H9 (cell line): ENCODE results near the gene GHITM. TPM values are rescaled to one million over a fixed set of nuclear protein-coding genes. Genes with fewer than 3 reads are reported as not detected.

Experiments
- DNase-seq: peaks from one replicate; pipeline ENCODE4 v3.0.0-alpha.2; 2017
- H2AFZ ChIP-seq: one replicate; pipeline ENCODE4 v1.6.1; 2013; ENCODE audit warnings: mild to moderate bottlenecking, low read length, control low read depth, moderate library complexity
- H2AK5ac ChIP-seq: 2 replicates; pipeline ENCODE4 v1.6.1; 2013; ENCODE audit warnings: low read length, control low read depth, mixed read lengths; ENCODE audit not compliant: insufficient read length
- H2BK120ac ChIP-seq: one replicate; pipeline ENCODE4 v1.6.1; 2013; ENCODE audit warnings: low read depth, mild to moderate bottlenecking, low read length, control low read depth, inconsistent platforms; ENCODE audit not compliant: poor library complexity, severe bottlenecking
- H2BK12ac ChIP-seq: 2 replicates; pipeline ENCODE4 v1.6.1; 2013; ENCODE audit warnings: low read length, control low read depth, mixed read lengths, low read depth; ENCODE audit not compliant: insufficient read length
- H2BK15ac ChIP-seq: 2 replicates; pipeline ENCODE4 v1.6.1; 2013; ENCODE audit warnings: low read depth, low read length, control low read depth
- H2BK20ac ChIP-seq: one replicate; pipeline ENCODE4 v1.6.1; 2013; ENCODE audit warnings: low read depth, mild to moderate bottlenecking, low read length, control low read depth, inconsistent platforms; ENCODE audit not compliant: poor library complexity, severe bottlenecking
- H2BK5ac ChIP-seq: 2 replicates; pipeline ENCODE4 v1.6.1; 2013; ENCODE audit warnings: low read length, control low read depth, mixed read lengths; ENCODE audit not compliant: insufficient read length
- H3K14ac ChIP-seq: 2 replicates; pipeline ENCODE4 v1.6.1; 2013; ENCODE audit warnings: low read length, control low read depth; ENCODE audit not compliant: insufficient read depth
- H3K18ac ChIP-seq: 2 replicates; pipeline ENCODE4 v1.6.1; 2013; ENCODE audit warnings: low read depth, mild to moderate bottlenecking, mixed read lengths, low read length, control low read depth; ENCODE audit not compliant: insufficient read length
- H3K23ac ChIP-seq: 2 replicates; pipeline ENCODE4 v1.6.1; 2013; ENCODE audit warnings: low read length, control low read depth, mixed read lengths, low read depth; ENCODE audit not compliant: insufficient read length
- H3K23me2 ChIP-seq: 2 replicates; pipeline ENCODE4 v1.6.1; 2013; ENCODE audit warnings: low read depth, mild to moderate bottlenecking, mixed read lengths, low read length, control low read depth; ENCODE audit not compliant: insufficient read length, poor library complexity, severe bottlenecking
- H3K27ac ChIP-seq: 2 replicates; pipeline ENCODE4 v1.5.1; 2013; ENCODE audit warnings: low read length, control low read depth, mixed read lengths, low read depth; ENCODE audit not compliant: insufficient read length
- H3K27me3 ChIP-seq: 2 replicates; pipeline ENCODE4 v1.6.1; 2013; ENCODE audit warnings: low read length, control low read depth, inconsistent platforms; ENCODE audit not compliant: insufficient read depth
- H3K4ac ChIP-seq: 2 replicates; pipeline ENCODE4 v1.6.1; 2013; ENCODE audit warnings: low read depth, mild to moderate bottlenecking, control low read depth, inconsistent platforms, low read length, moderate library complexity
- H3K4me1 ChIP-seq: 2 replicates; pipeline ENCODE4 v1.6.1; 2013; ENCODE audit warnings: low read length, control low read depth, inconsistent platforms; ENCODE audit not compliant: insufficient read depth
- H3K4me2 ChIP-seq: 2 replicates; pipeline ENCODE4 v1.6.1; 2013; ENCODE audit warnings: low read length, control low read depth, mixed read lengths; ENCODE audit not compliant: insufficient read length, insufficient read depth
- H3K56ac ChIP-seq: 2 replicates; pipeline ENCODE4 v1.6.1; 2013; ENCODE audit warnings: low read depth, mild to moderate bottlenecking, mixed read lengths, low read length, control low read depth; ENCODE audit not compliant: insufficient read length
- H3K79me1 ChIP-seq: 2 replicates; pipeline ENCODE4 v1.6.1; 2013; ENCODE audit warnings: low read depth, mild to moderate bottlenecking, moderate library complexity, low read length, control low read depth, inconsistent platforms; ENCODE audit not compliant: insufficient read depth, poor library complexity, severe bottlenecking
- H3K79me2 ChIP-seq: 2 replicates; pipeline ENCODE4 v1.6.1; 2013; ENCODE audit warnings: low read length, control low read depth, inconsistent platforms; ENCODE audit not compliant: insufficient read depth
- H3K9ac ChIP-seq: 2 replicates; pipeline ENCODE4 v1.6.1; 2013; ENCODE audit warnings: low read length, control low read depth, mixed read lengths; ENCODE audit not compliant: insufficient read length; ENCODE audit errors: extremely low read depth
- H3K9me3 ChIP-seq: one replicate; pipeline ENCODE4 v1.6.1; 2013; ENCODE audit warnings: low read depth, low read length, inconsistent platforms; ENCODE audit not compliant: control insufficient read depth
- H3T11ph ChIP-seq: one replicate; pipeline ENCODE4 v1.6.1; 2013; ENCODE audit warnings: mild to moderate bottlenecking, low read length, control low read depth, inconsistent platforms
- H4K20me1 ChIP-seq: one replicate; pipeline ENCODE4 v1.6.1; 2013; ENCODE audit not compliant: control insufficient read depth, insufficient read length, insufficient read depth
- H4K5ac ChIP-seq: 2 replicates; pipeline ENCODE4 v1.6.1; 2013; ENCODE audit warnings: low read depth, mild to moderate bottlenecking, mixed read lengths, low read length, control low read depth; ENCODE audit not compliant: insufficient read length
- H4K8ac ChIP-seq: replicated peaks from 2 replicates; pipeline ENCODE4 v1.6.1; 2013; ENCODE audit warnings: low read length, control low read depth, mixed read lengths, low read depth; ENCODE audit not compliant: insufficient read length
- H4K91ac ChIP-seq: 2 replicates; pipeline ENCODE4 v1.6.1; 2013; ENCODE audit warnings: low read depth, mild to moderate bottlenecking, moderate library complexity, mixed read lengths, low read length, control low read depth; ENCODE audit not compliant: insufficient read length
- H3K27ac Mint-ChIP-seq, 3 experiments: 2 replicates in 2 of 3; 3 replicates in 1 of 3; pipeline ENCODE4 v1.8.0; 2020 to 2021; ENCODE audit warnings: mixed read lengths in 3 of 3, mild to moderate bottlenecking in 1 of 3, moderate library complexity in 1 of 3
- H3K27me3 Mint-ChIP-seq: 2 replicates; pipeline ENCODE4 v1.8.0; 2021; ENCODE audit warnings: low read depth, mild to moderate bottlenecking, moderate library complexity, mixed read lengths
- H3K36me3 Mint-ChIP-seq, 3 experiments: 2 replicates in 2 of 3; 3 replicates in 1 of 3; pipeline ENCODE4 v1.8.0; 2020 to 2021; ENCODE audit warnings: low read depth in 3 of 3, mixed read lengths in 3 of 3; ENCODE audit not compliant: insufficient read depth in 1 of 3
- H3K4me1 Mint-ChIP-seq, 2 experiments: 2 replicates each; pipeline ENCODE4 v1.8.0; 2020; ENCODE audit warnings: mixed read lengths in 2 of 2
- H3K4me3 Mint-ChIP-seq, 2 experiments: 2 replicates in 1 of 2; 3 replicates in 1 of 2; pipeline ENCODE4 v1.8.0; 2020 to 2021; ENCODE audit warnings: mild to moderate bottlenecking in 2 of 2, mixed read lengths in 2 of 2, moderate library complexity in 1 of 2
- H3K9me3 Mint-ChIP-seq, 2 experiments: 2 replicates in 1 of 2; 3 replicates in 1 of 2; pipeline ENCODE4 v1.8.0; 2020; ENCODE audit warnings: mild to moderate bottlenecking in 2 of 2, mixed read lengths in 2 of 2, moderate library complexity in 1 of 2
- WGBS: extraction: QIAGEN DNeasy Blood & Tissue Kit; methylation state at CpG from one replicate; pipeline ENCODE4 v1.1.7; 2013; ENCODE audit warnings: missing lambda C conversion rate, low lambda C conversion rate, mixed read lengths; ENCODE audit not compliant: insufficient read length; ENCODE audit errors: extremely low coverage; 5-methylcytosine and 5-hydroxymethylcytosine counted together
- total RNA-seq: library from RNA; stranded (reverse); gene quantifications from 2 replicates; pipeline ENCODE4 v1.2.1, GENCODE V29; 2021
- TF ChIP-seq, protein P1 (sequence below): fragments of 200-600 bp; sonication (generic); conservative IDR thresholded peaks from 3 replicates; pipeline ENCODE4 v1.8.0; 2021; ENCODE audit warnings: antibody characterized with exemption, mild to moderate bottlenecking

Gene GHITM
- total RNA-seq, 1 experiment from 2014 or later, result 95.6 TPM

DNA sequence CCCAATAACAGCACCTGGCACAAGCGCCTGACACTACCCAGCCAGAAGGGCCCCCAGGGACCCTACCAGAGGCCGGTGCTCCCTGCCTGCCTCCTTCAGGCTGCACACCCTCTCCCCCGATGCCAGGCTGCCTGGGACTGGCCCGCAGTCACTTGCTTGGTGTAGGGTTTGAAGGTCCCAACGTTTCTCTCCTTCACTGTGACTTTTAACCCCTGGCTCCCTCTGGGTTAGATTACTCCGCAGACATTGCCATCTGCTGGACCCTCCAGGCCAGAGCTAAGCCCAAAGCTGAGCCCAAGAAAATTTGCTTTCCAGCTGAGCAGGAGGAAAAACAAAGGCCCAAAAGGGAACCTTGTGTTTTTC, 61.9 kb downstream of the GHITM start:
- no peak overlapping the region for H2BK15ac ChIP-seq
- H3K27ac Mint-ChIP-seq, result no peak overlapping the region
- no peak overlapping the region for H4K91ac ChIP-seq
- H2BK120ac ChIP-seq, result no peak overlapping the region
- H2AFZ ChIP-seq, result no peak overlapping the region
- H3K4me1 ChIP-seq, result no peaks in the 10 kb centered on the region
- H3K14ac ChIP-seq, result no peak overlapping the region; the same call in 1 of the 2 replicates
- no peaks in the 10 kb centered on the region for H4K20me1 ChIP-seq
- H3K23me2 ChIP-seq, result no peaks in the 10 kb centered on the region
- no peaks in the 10 kb centered on the region for H3K9me3 ChIP-seq
- no peak overlapping the region for H4K5ac ChIP-seq
- no peak overlapping the region for H3K56ac ChIP-seq
- no peak overlapping the region for H2BK20ac ChIP-seq
- no peak overlapping the region for H3K4me3 Mint-ChIP-seq
- DNase-seq, result no peak
- H3K4me1 Mint-ChIP-seq, result peaks cover 0 to 2% of the 10 kb centered on the region in 2 experiments; a peak in 2 of 4 replicates
- no peaks in the 10 kb centered on the region for H3K27me3 ChIP-seq
- no peak overlapping the region for H4K8ac ChIP-seq
- H3K79me2 ChIP-seq, result no peaks in the 10 kb centered on the region
- no peak overlapping the region for H3K23ac ChIP-seq
- H3K79me1 ChIP-seq, result no peaks in the 10 kb centered on the region
- H3K27ac ChIP-seq, result no peak overlapping the region
- peaks cover 0 to 2% (median 0%) of the 10 kb centered on the region in 3 experiments; a peak in 3 of 7 replicates for H3K36me3 Mint-ChIP-seq
- no peaks in the 10 kb centered on the region for H3K9me3 Mint-ChIP-seq
- no peak overlapping the region for H2BK12ac ChIP-seq
- no peak overlapping the region for H2BK5ac ChIP-seq
- H3K27me3 Mint-ChIP-seq, result peaks cover 11% of the 10 kb centered on the region
- no peak overlapping the region for H3T11ph ChIP-seq
- no peak overlapping the region for H3K4ac ChIP-seq
- no peak overlapping the region for H3K4me2 ChIP-seq
- H3K9ac ChIP-seq, result no peak overlapping the region
- whole genome bisulfite sequencing, result no CpG with 5 or more reads among the region's 6 CpGs
- no peak overlapping the region for H2AK5ac ChIP-seq
- H3K18ac ChIP-seq, result no peak overlapping the region
- TF ChIP-seq, protein P1, sequence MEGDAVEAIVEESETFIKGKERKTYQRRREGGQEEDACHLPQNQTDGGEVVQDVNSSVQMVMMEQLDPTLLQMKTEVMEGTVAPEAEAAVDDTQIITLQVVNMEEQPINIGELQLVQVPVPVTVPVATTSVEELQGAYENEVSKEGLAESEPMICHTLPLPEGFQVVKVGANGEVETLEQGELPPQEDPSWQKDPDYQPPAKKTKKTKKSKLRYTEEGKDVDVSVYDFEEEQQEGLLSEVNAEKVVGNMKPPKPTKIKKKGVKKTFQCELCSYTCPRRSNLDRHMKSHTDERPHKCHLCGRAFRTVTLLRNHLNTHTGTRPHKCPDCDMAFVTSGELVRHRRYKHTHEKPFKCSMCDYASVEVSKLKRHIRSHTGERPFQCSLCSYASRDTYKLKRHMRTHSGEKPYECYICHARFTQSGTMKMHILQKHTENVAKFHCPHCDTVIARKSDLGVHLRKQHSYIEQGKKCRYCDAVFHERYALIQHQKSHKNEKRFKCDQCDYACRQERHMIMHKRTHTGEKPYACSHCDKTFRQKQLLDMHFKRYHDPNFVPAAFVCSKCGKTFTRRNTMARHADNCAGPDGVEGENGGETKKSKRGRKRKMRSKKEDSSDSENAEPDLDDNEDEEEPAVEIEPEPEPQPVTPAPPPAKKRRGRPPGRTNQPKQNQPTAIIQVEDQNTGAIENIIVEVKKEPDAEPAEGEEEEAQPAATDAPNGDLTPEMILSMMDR, result peak; percentile 54
